Osteoblast (primary cell): ENCODE measurements around the gene AGK. TPM values are rescaled to one million over a fixed set of nuclear protein-coding genes. Genes with fewer than 3 reads are reported as not detected.
"Not testable (repeated sequence)": the region's sequence is repeated elsewhere in the genome, so short reads cannot be mapped to it uniquely, and the experiment has no call there.

Source experiments
- DNase-seq: peaks from one replicate; pipeline ENCODE4 v3.0.0; 2011; ENCODE audit warnings: low spot score, mixed read lengths; ENCODE audit not compliant: insufficient read length; ENCODE audit errors: missing footprints
- H2AFZ ChIP-seq: 2 replicates; pipeline ENCODE4 v1.6.0; 2011; ENCODE audit warnings: mild to moderate bottlenecking, low read length
- H3K27ac ChIP-seq: 2 replicates; pipeline ENCODE4 v1.5.1; 2011; ENCODE audit warnings: mild to moderate bottlenecking, low read depth, low read length, moderate library complexity
- H3K27me3 ChIP-seq: 2 replicates; pipeline ENCODE4 v1.6.0; 2012; ENCODE audit warnings: mild to moderate bottlenecking, control low read depth, inconsistent platforms, low read length, moderate library complexity; ENCODE audit not compliant: insufficient read depth
- H3K36me3 ChIP-seq: 2 replicates; pipeline ENCODE4 v1.5.1; 2011; ENCODE audit warnings: mild to moderate bottlenecking, low read length, control low read depth, moderate library complexity; ENCODE audit not compliant: insufficient read depth
- H3K4me1 ChIP-seq: 2 replicates; pipeline ENCODE4 v1.5.1; 2011; ENCODE audit warnings: mild to moderate bottlenecking, low read length, control low read depth, moderate library complexity; ENCODE audit not compliant: insufficient read depth
- H3K4me2 ChIP-seq: 2 replicates; pipeline ENCODE4 v1.6.0; 2011; ENCODE audit warnings: mild to moderate bottlenecking, low read length; ENCODE audit not compliant: insufficient read depth
- H3K4me3 ChIP-seq: fragments of 200-600 bp; sonication (generic); 3 replicates; pipeline ENCODE4 v1.5.1; 2012; ENCODE audit warnings: mild to moderate bottlenecking, low read length, inconsistent platforms; ENCODE audit not compliant: insufficient read depth
- H3K79me2 ChIP-seq: 2 replicates; pipeline ENCODE4 v1.6.0; 2012; ENCODE audit warnings: mild to moderate bottlenecking, low read length, control low read depth, inconsistent platforms; ENCODE audit not compliant: insufficient read depth
- H3K9me3 ChIP-seq: 2 replicates; pipeline ENCODE4 v1.5.1; 2011; ENCODE audit warnings: low read depth, low read length, control low read depth
- H4K20me1 ChIP-seq: 2 replicates; pipeline ENCODE4 v1.6.0; 2012; ENCODE audit warnings: mild to moderate bottlenecking, low read length, control low read depth; ENCODE audit not compliant: insufficient read depth
- CTCF ChIP-seq: IDR thresholded peaks from 2 replicates; pipeline ENCODE4 v1.5.1; 2011; ENCODE audit warnings: mild to moderate bottlenecking, low read depth, low read length, moderate library complexity; ENCODE audit errors: extremely low read depth
- total RNA-seq: library from RNA; depleted of rRNA; stranded (reverse); fragments of >200 nt; gene quantifications from 2 replicates; pipeline ENCODE4 v1.2.3, GENCODE V29; 2012

Gene AGK
- total RNA-seq, 1 donor = 26.1 TPM

GRCh38 chr7:141557360-141557759, 6.2 kb downstream of the AGK start:
- Histone ChIP-seq H3K4me3 (no peak overlapping the region), H4K20me1 (no peaks in the 10 kb centered on the region), H3K4me2 (no peak overlapping the region), H3K27ac (no peak overlapping the region), H3K79me2 (peaks cover 25% of the 10 kb centered on the region), H3K4me1 (peaks cover 7% of the 10 kb centered on the region), H3K36me3 (no peaks in the 10 kb centered on the region), H2AFZ (no peak overlapping the region), H3K9me3 (no peaks in the 10 kb centered on the region), H3K27me3 (no peaks in the 10 kb centered on the region)
- DNase-seq = no peak
- no peak for TF ChIP-seq CTCF

GRCh38 chr7:141557831-141558531, 6.8 kb downstream of the AGK start:
- not testable (repeated sequence) for H3K36me3 ChIP-seq

GRCh38 chr7:141558544-141559183, 7.5 kb downstream of the AGK start:
- peaks cover 24% of the 10 kb centered on the region for H3K79me2 ChIP-seq

More at GRCh38 chr7:141557831-141558531, 6.8 kb downstream of the AGK start:
- not testable (repeated sequence) for H3K27me3 ChIP-seq, H3K9me3 ChIP-seq, H4K20me1 ChIP-seq, H3K27ac ChIP-seq, H2AFZ ChIP-seq, H3K4me3 ChIP-seq, H3K4me2 ChIP-seq, H3K4me1 ChIP-seq
- peak; percentile 65 for DNase-seq
- H3K79me2 ChIP-seq = peaks cover 22% of the 10 kb centered on the region

GRCh38 chr7:141559961-141560360, 8.8 kb downstream of the AGK start:
- Histone ChIP-seq H3K4me3 (no peak overlapping the region), H3K9me3 (no peaks in the 10 kb centered on the region), H4K20me1 (peaks cover 3% of the 10 kb centered on the region), H3K79me2 (peaks cover 25% of the 10 kb centered on the region), H3K36me3 (peaks cover 2% of the 10 kb centered on the region), H3K27ac (no peak overlapping the region), H2AFZ (no peak overlapping the region), H3K27me3 (no peaks in the 10 kb centered on the region), H3K4me1 (peaks cover 7% of the 10 kb centered on the region), H3K4me2 (no peak overlapping the region)
- DNase-seq = no peak
- TF ChIP-seq CTCF = no peak

More at GRCh38 chr7:141558544-141559183, 7.5 kb downstream of the AGK start:
- no peaks in the 10 kb centered on the region for H3K27me3 ChIP-seq
- no peaks in the 10 kb centered on the region for H3K9me3 ChIP-seq
- no peaks in the 10 kb centered on the region for H3K36me3 ChIP-seq
- no peak overlapping the region for H3K27ac ChIP-seq
- H3K4me3 ChIP-seq = no peak overlapping the region
- H2AFZ ChIP-seq = no peak overlapping the region
- no peak overlapping the region for H3K4me2 ChIP-seq
- DNase-seq = no peak
- TF ChIP-seq CTCF = no peak
- H3K4me1 ChIP-seq = peaks cover 7% of the 10 kb centered on the region
- peaks cover 3% of the 10 kb centered on the region for H4K20me1 ChIP-seq
